Right lobe of liver (tissue), 4 donors: ENCODE data around the gene CCDC88A.

ENCODE experiments used
- CTCF ChIP-seq, 4 donors: fragments of 200-600 bp in 3 of 4; fragments of 450-650 bp in 1 of 4; IDR thresholded peaks; one replicate each; pipeline versions ENCODE4 v1.5.1 to v1.8.0; 2016 to 2022; ENCODE audit warnings: antibody characterized with exemption in 4 of 4, mild to moderate bottlenecking in 2 of 4
- POLR2A ChIP-seq: fragments of 450-650 bp; IDR thresholded peaks from one replicate; pipeline ENCODE4 v1.6.1; 2017; ENCODE audit warnings: antibody characterized with exemption, mild to moderate bottlenecking
- donor health status: DM: no; HTN: no; CAD: no.
- donor health status: DM: no; HTN: no; CAD: no.
- donor health status: DM: no; HTN: yes; CAD: no.

DNA sequence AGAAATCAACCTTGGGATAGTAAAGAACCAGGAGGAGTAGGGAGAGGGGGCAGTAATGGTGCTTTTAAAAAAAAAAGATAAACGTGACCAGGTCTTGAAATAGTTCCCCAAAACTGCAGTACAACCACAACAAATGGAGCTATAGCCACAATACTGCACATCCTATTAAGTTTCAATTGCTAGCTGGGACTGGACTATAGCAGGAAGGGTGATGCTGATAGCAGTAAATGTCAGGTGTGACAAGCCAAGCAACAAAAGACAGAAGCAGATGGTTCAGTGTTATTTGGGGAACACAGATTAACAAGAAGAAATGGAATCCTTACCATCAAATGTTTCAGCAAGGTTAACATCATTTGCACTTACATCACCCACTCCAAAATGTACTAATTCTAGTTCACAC is 177.0 kb downstream of the CCDC88A start:
- TF ChIP-seq POLR2A (no peak), CTCF (IDR thresholded peaks at IDR 0.05) (no peak)
